Effector CD4-positive, alpha-beta T cell (primary cell): Measurements from ENCODE around the gene RICTOR.

Experiments
- DNase-seq: peaks from one replicate; pipeline ENCODE4 v3.0.0-alpha.2; 2020

RICTOR gene

GRCh38 chr5:38929838-38930237 lies 144.4 kb downstream of the RICTOR start:
- no peak for DNase-seq

- DNase-seq: no peak
Observed at GRCh38 chr5:38927470-38927869, 146.7 kb downstream of the RICTOR start.

GRCh38 chr5:38926121-38926520 lies 148.1 kb downstream of the RICTOR start:
- DNase-seq: no peak

GRCh38 chr5:38925154-38925925 lies 148.9 kb downstream of the RICTOR start:
- DNase-seq: no peak

GRCh38 chr5:38923661-38924451 lies 150.3 kb downstream of the RICTOR start:
- DNase-seq: no peak

- no peak for DNase-seq
Observed at GRCh38 chr5:38922199-38922598, 152.0 kb downstream of the RICTOR start.

GRCh38 chr5:38921174-38921573 lies 153.0 kb downstream of the RICTOR start:
- DNase-seq: no peak

GRCh38 chr5:38916802-38917201 lies 157.4 kb downstream of the RICTOR start:
- no peak for DNase-seq

GRCh38 chr5:38913714-38914113 lies 160.5 kb downstream of the RICTOR start:
- DNase-seq: no peak

- DNase-seq: no peak
Observed at GRCh38 chr5:38911933-38912332, 162.3 kb downstream of the RICTOR start.

- no peak for DNase-seq
Observed at GRCh38 chr5:38906503-38906902, 167.7 kb downstream of the RICTOR start.

GRCh38 chr5:38905516-38905915 lies 168.7 kb downstream of the RICTOR start:
- DNase-seq: no peak

- no peak for DNase-seq
Observed at GRCh38 chr5:38899936-38900335, 174.3 kb downstream of the RICTOR start.

GRCh38 chr5:38896760-38897159 lies 177.4 kb downstream of the RICTOR start:
- DNase-seq: no peak

- DNase-seq: no peak
Observed at GRCh38 chr5:38892363-38892762, 181.8 kb downstream of the RICTOR start.

GRCh38 chr5:38891563-38891962 lies 182.6 kb downstream of the RICTOR start:
- no peak for DNase-seq

GRCh38 chr5:38889424-38889823 lies 184.8 kb downstream of the RICTOR start:
- no peak for DNase-seq

- no peak for DNase-seq
Observed at GRCh38 chr5:38888041-38888440, 186.2 kb downstream of the RICTOR start.
